GM12878 (cell line): ENCODE data around the gene MYB. TPM values are rescaled to one million over a fixed set of nuclear protein-coding genes. Genes with fewer than 3 reads are reported as not detected.
A peak's percentile ranks its signal among the peaks of the same experiment; 100 is the strongest.

ENCODE experiments used
- ATAC-seq: fragments of 200-7000 bp; cut with Tn5 transposase; 3 replicates; pipeline ENCODE4 v1.9.1; 2020; ENCODE audit warnings: mild to moderate bottlenecking, moderate library complexity
- BruUV-seq: library from RNA; stranded (reverse); fragments of 400-500 nt; replicated peaks from 2 replicates; lab custom pipeline; 2021; lab: Mats Ljungman, UMichigan
- CTCF ChIA-PET: fragments of 300-600 bp; sonication (Branson Sonifier 250); formaldehyde crosslinking; extraction: SDS; loops from one replicate; lab custom pipeline; 2021; ENCODE audit warnings: inconsistent platforms; lab: Yijun Ruan, JAX
- POLR2A ChIA-PET: fragments of 350-600 bp; formaldehyde crosslinking; extraction: SDS; loops from one replicate; lab custom pipeline; 2021; ENCODE audit warnings: inconsistent platforms; lab: Charles Lee
- RAD21 ChIA-PET: fragments of 300-600 bp; sonication (Branson Sonifier 250); formaldehyde crosslinking; loops from one replicate; lab custom pipeline; 2023; ENCODE audit warnings: antibody characterized with exemption; ENCODE audit not compliant: unreplicated experiment; lab: Charles Lee
- SMC1A ChIA-PET: fragments of 300-600 bp; sonication (Branson Sonifier 250); formaldehyde crosslinking; loops from one replicate; lab custom pipeline; 2023; ENCODE audit not compliant: unreplicated experiment, uncharacterized antibody; lab: Charles Lee
- DNase-seq: peaks from one replicate; pipeline ENCODE4 v3.0.0-alpha.2; 2011; ENCODE audit warnings: low read depth, low spot score
- FAIRE-seq: peaks from 3 replicates; lab custom pipeline; 2011; peaks lifted over from hg19 to GRCh38; lab: Jason Lieb, UNC
- H2AFZ ChIP-seq: 2 replicates; pipeline ENCODE4 v1.6.0; 2011; ENCODE audit warnings: low read depth, low read length, control low read depth; ENCODE audit not compliant: control insufficient read depth
- H3K27ac ChIP-seq: 2 replicates; pipeline ENCODE4 v1.5.1; 2011; ENCODE audit warnings: control low read depth; ENCODE audit not compliant: control insufficient read depth, insufficient read depth
- H3K27me3 ChIP-seq, 2 experiments: replicated peaks in 1 of 2; 2 replicates each; pipeline versions ENCODE4 v1.6.0 to v1.6.1; 2011; ENCODE audit warnings: low read length in 1 of 2; ENCODE audit not compliant: control insufficient read depth in 2 of 2, insufficient read depth in 2 of 2
- H3K36me3 ChIP-seq, 2 experiments: 2 replicates each; pipeline ENCODE4 v1.5.1; 2011; ENCODE audit warnings: low read length in 1 of 2; ENCODE audit not compliant: control insufficient read depth in 2 of 2, insufficient read depth in 2 of 2
- H3K4me1 ChIP-seq: 2 replicates; pipeline ENCODE4 v1.6.1; 2011; ENCODE audit warnings: mild to moderate bottlenecking, low read length, moderate library complexity, mixed read lengths; ENCODE audit not compliant: control insufficient read depth, insufficient read depth
- H3K4me2 ChIP-seq: 2 replicates; pipeline ENCODE4 v1.6.0; 2011; ENCODE audit warnings: control low read depth; ENCODE audit not compliant: control insufficient read depth, insufficient read depth
- H3K4me3 ChIP-seq: fragments of 200-600 bp; sonication (generic); 2 replicates; pipeline ENCODE4 v1.5.1; 2016
- H3K79me2 ChIP-seq: 2 replicates; pipeline ENCODE4 v1.6.0; 2011; ENCODE audit warnings: low read length; ENCODE audit not compliant: control insufficient read depth, insufficient read depth
- H3K9ac ChIP-seq: 2 replicates; pipeline ENCODE4 v1.8.0; 2011; ENCODE audit warnings: low read length, control low read depth, mixed read lengths; ENCODE audit not compliant: control insufficient read depth, insufficient read depth
- H3K9me3 ChIP-seq: replicated peaks from 3 replicates; pipeline ENCODE4 v1.5.1; 2011; ENCODE audit warnings: mild to moderate bottlenecking, low read length; ENCODE audit not compliant: control insufficient read depth, insufficient read depth
- H4K20me1 ChIP-seq: 2 replicates; pipeline ENCODE4 v1.6.0; 2011; ENCODE audit not compliant: control insufficient read depth, insufficient read depth
- BACH1 ChIP-seq: fragments of 450-650 bp; IDR thresholded peaks from 2 replicates; pipeline ENCODE4 v1.6.1; 2017; ENCODE audit warnings: mild to moderate bottlenecking, borderline replicate concordance
- CREB1 ChIP-seq: IDR thresholded peaks from 2 replicates; pipeline ENCODE4 v1.6.1; 2012; ENCODE audit warnings: low read depth, mild to moderate bottlenecking, inconsistent platforms
- KDM1A ChIP-seq: fragments of 200-600 bp; sonication (generic); IDR thresholded peaks from 2 replicates; pipeline ENCODE4 v1.6.1; 2016; ENCODE audit warnings: borderline replicate concordance
- MTA2 ChIP-seq: fragments of 450-650 bp; IDR thresholded peaks from 2 replicates; pipeline ENCODE4 v1.6.1; 2016; ENCODE audit warnings: low read depth, mild to moderate bottlenecking, moderate library complexity
- NR2C1 ChIP-seq: fragments of 450-650 bp; IDR thresholded peaks from 2 replicates; pipeline ENCODE4 v1.6.1; 2017; ENCODE audit warnings: antibody characterized with exemption, mild to moderate bottlenecking, moderate library complexity
- NR2C2 ChIP-seq: IDR thresholded peaks from 2 replicates; pipeline ENCODE4 v1.6.1; 2011; ENCODE audit warnings: borderline replicate concordance, low read depth; ENCODE audit not compliant: control insufficient read depth, insufficient read length
- NRF1 ChIP-seq: conservative IDR thresholded peaks from 2 replicates; pipeline ENCODE4 v1.6.1; 2011; ENCODE audit warnings: mild to moderate bottlenecking, low read depth, low read length, improper control_type of control experiment
- SMC3 ChIP-seq: IDR thresholded peaks from 2 replicates; pipeline ENCODE4 v1.6.1; 2011; ENCODE audit warnings: low read length, improper control_type of control experiment, borderline replicate concordance
- TAF1 ChIP-seq: IDR thresholded peaks from 2 replicates; pipeline ENCODE4 v1.6.1; 2011; ENCODE audit warnings: mild to moderate bottlenecking, low read depth, low read length, borderline replicate concordance
- ZNF24 ChIP-seq: fragments of 450-650 bp; IDR thresholded peaks from 2 replicates; pipeline ENCODE4 v1.6.1; 2017; ENCODE audit warnings: antibody characterized with exemption, mild to moderate bottlenecking
- WGBS: methylation state at CpG from one replicate; pipeline ENCODE4 v1.1.6; 2016; ENCODE audit warnings: low lambda C conversion rate; ENCODE audit not compliant: insufficient replicate concordance, insufficient coverage; ENCODE audit errors: missing lambda C conversion rate; 5-methylcytosine and 5-hydroxymethylcytosine counted together
- in situ Hi-C: fragments of 300-500 bp; cut with MboI; formaldehyde crosslinking; loops from 9 replicates; pipeline ENCODE4 v1.14.3; 2018; ENCODE audit warnings: mixed read lengths
- intact Hi-C: fragments of 100-400 bp; cut with micrococcal nuclease; formaldehyde crosslinking; loops from one replicate; pipeline ENCODE4 v1.14.2; 2022; ENCODE audit not compliant: unreplicated experiment
- polyA plus RNA-seq, 11 experiments: library from polyadenylated mRNA; depleted of rRNA in 4 of 11; unstranded in 6 of 11; stranded (reverse) in 5 of 11; fragments of >200 nt; fragmentation: Nextera tagmentation in 4 of 11; fragmentation: Illumina TruSeq in 1 of 11; extraction: Ambion mirVana in 4 of 11; extraction: Trizol in 1 of 11; gene quantifications; 1 replicate in 1 of 11; 2 replicates in 10 of 11; pipeline versions ENCODE4 v1.2.1 to v1.2.3, GENCODE V29; 2011 to 2016; ENCODE audit warnings: inconsistent platforms in 2 of 11, missing spikeins in 2 of 11, low read depth in 1 of 11
- total RNA-seq, 4 experiments: library from RNA; depleted of rRNA in 3 of 4; stranded (reverse); fragments of >200 nt in 3 of 4; fragmentation: Illumina TruSeq in 1 of 4; extraction: Trizol in 1 of 4; gene quantifications; 2 replicates each; pipeline versions ENCODE4 v1.2.1 to v1.2.3, GENCODE V29; 2013 to 2021
- TF ChIP-seq, protein P1 (sequence below): IDR thresholded peaks from 2 replicates; pipeline ENCODE4 v1.6.1; 2012; ENCODE audit warnings: low read depth, low read length, improper control_type of control experiment
- TF ChIP-seq, protein P2 (sequence below): fragments of 450-650 bp; IDR thresholded peaks from 2 replicates; pipeline ENCODE4 v1.6.1; 2016; ENCODE audit warnings: mild to moderate bottlenecking
- TF ChIP-seq, protein P3 (sequence below): fragments of 450-650 bp; IDR thresholded peaks from 2 replicates; pipeline ENCODE4 v1.6.1; 2017; ENCODE audit warnings: borderline replicate concordance
- TF ChIP-seq, protein P4 (sequence below): fragments of 450-650 bp; IDR thresholded peaks from 2 replicates; pipeline ENCODE4 v1.6.1; 2014; ENCODE audit warnings: mild to moderate bottlenecking
- TF ChIP-seq, protein P5 (sequence below), 3 experiments: IDR thresholded peaks in 2 of 3; conservative IDR thresholded peaks in 1 of 3; 2 replicates each; pipeline ENCODE4 v1.5.1; 2011; ENCODE audit warnings: low read depth in 3 of 3, low read length in 3 of 3, mild to moderate bottlenecking in 3 of 3, control low read depth in 2 of 3, moderate library complexity in 2 of 3, inconsistent platforms in 1 of 3, mixed read lengths in 1 of 3; ENCODE audit not compliant: control insufficient read depth in 2 of 3, insufficient read depth in 1 of 3; ENCODE audit errors: extremely low read depth in 1 of 3

The MYB gene
- total and polyA plus RNA-seq, 10 of the 15 experiments (the other 5 are each of a cell fraction or from before 2014, with no cell fraction given) = 7.0 to 29.8 (median 21.5) TPM

DNA sequence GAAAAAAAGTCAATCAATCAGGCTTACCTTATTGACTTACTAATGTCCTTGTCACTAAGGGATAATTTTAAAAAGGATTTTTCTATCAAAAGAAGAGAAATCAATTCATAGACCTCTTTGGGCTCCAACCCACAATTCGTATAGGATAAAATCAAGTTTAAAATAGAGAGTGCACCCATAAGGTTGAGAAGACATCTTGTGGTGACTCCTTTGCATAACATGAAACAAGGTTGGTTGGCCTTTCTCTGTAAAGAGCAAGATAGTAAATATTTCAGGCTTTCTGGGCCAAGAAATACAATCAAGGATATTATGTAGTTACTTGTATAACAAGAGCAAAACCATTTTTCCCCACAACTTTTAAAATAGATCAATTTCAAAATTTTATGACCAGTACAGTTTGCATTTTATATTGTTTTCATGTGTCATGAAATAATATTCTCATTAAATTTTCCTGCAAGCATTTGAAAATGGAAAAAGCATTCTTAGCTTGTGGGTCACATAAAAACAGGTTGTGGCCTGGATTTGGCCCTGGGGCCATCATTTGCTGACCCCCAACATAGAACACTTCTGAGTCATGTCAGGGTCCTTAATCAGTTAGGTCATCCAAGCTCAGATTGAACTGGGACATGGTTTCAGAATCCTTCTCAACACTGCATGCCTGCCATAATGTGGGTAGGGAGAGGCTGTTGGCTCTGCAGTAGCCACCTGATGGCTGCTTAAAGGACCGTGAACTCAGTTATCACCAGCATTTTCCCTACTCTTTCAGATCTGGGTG is 76.7 kb downstream of the MYB start:
- POLR2A ChIA-PET = interaction anchor here (0.6 to 1.8 kb wide), 2 partner anchors 9 to 27 kb away, joined by 3 read pairs; no protein-coding TSS in a partner anchor
- FAIRE-seq (no peak), ATAC-seq (peak; percentile 54), DNase-seq (no peak)
- RAD21 ChIA-PET = interaction anchor here (1.4 kb wide), 1 partner anchor 10 kb away, joined by 3 read pairs; no protein-coding TSS in a partner anchor
- no peaks in the 10 kb centered on the region for H3K36me3 ChIP-seq
- no peaks in the 10 kb centered on the region; a peak in 2 of 4 replicates for H3K27me3 ChIP-seq
- no peak overlapping the region for H3K4me3 ChIP-seq
- in situ Hi-C loops = no loop called here
- H3K9me3 ChIP-seq = no peaks in the 10 kb centered on the region
- CTCF ChIA-PET = interaction anchor here (0.9 to 3.7 kb wide), 8 partner anchors 11 to 180 kb away, joined by 3 to 14 read pairs (median 4); no protein-coding TSS in a partner anchor
- no peaks in the 10 kb centered on the region for H3K4me1 ChIP-seq
- H2AFZ ChIP-seq = no peak overlapping the region
- H3K27ac ChIP-seq = no peak overlapping the region
- H3K9ac ChIP-seq = no peak overlapping the region
- no peak overlapping the region for H3K4me2 ChIP-seq
- WGBS = 66% methylated on average over 2 of the region's 2 CpGs
- intact Hi-C loops = no loop called here
- no peaks in the 10 kb centered on the region for H4K20me1 ChIP-seq
- SMC1A ChIA-PET = interaction anchor here (0.8 to 1.7 kb wide), 9 partner anchors 10 to 141 kb away, joined by 3 to 6 read pairs (median 4); no protein-coding TSS in a partner anchor
- H3K79me2 ChIP-seq = no peaks in the 10 kb centered on the region
- BruUV-seq = no TSS peak
- TF ChIP-seq, protein P1, sequence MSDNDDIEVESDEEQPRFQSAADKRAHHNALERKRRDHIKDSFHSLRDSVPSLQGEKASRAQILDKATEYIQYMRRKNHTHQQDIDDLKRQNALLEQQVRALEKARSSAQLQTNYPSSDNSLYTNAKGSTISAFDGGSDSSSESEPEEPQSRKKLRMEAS = no peak
- TF ChIP-seq TAF1 (no peak), BACH1 (no peak), NR2C1 (no peak), CREB1 (no peak), KDM1A (no peak), NRF1 (no peak), MTA2 (no peak), SMC3 (peak; percentile 14; the same call in 1 of the 2 replicates), NR2C2 (no peak), ZNF24 (no peak)
- TF ChIP-seq, protein P2, sequence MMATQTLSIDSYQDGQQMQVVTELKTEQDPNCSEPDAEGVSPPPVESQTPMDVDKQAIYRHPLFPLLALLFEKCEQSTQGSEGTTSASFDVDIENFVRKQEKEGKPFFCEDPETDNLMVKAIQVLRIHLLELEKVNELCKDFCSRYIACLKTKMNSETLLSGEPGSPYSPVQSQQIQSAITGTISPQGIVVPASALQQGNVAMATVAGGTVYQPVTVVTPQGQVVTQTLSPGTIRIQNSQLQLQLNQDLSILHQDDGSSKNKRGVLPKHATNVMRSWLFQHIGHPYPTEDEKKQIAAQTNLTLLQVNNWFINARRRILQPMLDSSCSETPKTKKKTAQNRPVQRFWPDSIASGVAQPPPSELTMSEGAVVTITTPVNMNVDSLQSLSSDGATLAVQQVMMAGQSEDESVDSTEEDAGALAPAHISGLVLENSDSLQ = no peak
- TF ChIP-seq, protein P3, sequence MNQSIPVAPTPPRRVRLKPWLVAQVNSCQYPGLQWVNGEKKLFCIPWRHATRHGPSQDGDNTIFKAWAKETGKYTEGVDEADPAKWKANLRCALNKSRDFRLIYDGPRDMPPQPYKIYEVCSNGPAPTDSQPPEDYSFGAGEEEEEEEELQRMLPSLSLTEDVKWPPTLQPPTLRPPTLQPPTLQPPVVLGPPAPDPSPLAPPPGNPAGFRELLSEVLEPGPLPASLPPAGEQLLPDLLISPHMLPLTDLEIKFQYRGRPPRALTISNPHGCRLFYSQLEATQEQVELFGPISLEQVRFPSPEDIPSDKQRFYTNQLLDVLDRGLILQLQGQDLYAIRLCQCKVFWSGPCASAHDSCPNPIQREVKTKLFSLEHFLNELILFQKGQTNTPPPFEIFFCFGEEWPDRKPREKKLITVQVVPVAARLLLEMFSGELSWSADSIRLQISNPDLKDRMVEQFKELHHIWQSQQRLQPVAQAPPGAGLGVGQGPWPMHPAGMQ = no peak
- TF ChIP-seq, protein P4, sequence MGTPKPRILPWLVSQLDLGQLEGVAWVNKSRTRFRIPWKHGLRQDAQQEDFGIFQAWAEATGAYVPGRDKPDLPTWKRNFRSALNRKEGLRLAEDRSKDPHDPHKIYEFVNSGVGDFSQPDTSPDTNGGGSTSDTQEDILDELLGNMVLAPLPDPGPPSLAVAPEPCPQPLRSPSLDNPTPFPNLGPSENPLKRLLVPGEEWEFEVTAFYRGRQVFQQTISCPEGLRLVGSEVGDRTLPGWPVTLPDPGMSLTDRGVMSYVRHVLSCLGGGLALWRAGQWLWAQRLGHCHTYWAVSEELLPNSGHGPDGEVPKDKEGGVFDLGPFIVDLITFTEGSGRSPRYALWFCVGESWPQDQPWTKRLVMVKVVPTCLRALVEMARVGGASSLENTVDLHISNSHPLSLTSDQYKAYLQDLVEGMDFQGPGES = no peak
- TF ChIP-seq, protein P5, sequence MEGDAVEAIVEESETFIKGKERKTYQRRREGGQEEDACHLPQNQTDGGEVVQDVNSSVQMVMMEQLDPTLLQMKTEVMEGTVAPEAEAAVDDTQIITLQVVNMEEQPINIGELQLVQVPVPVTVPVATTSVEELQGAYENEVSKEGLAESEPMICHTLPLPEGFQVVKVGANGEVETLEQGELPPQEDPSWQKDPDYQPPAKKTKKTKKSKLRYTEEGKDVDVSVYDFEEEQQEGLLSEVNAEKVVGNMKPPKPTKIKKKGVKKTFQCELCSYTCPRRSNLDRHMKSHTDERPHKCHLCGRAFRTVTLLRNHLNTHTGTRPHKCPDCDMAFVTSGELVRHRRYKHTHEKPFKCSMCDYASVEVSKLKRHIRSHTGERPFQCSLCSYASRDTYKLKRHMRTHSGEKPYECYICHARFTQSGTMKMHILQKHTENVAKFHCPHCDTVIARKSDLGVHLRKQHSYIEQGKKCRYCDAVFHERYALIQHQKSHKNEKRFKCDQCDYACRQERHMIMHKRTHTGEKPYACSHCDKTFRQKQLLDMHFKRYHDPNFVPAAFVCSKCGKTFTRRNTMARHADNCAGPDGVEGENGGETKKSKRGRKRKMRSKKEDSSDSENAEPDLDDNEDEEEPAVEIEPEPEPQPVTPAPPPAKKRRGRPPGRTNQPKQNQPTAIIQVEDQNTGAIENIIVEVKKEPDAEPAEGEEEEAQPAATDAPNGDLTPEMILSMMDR (IDR thresholded peaks at IDR 0.05 in 2 of 3, conservative IDR thresholded peaks at IDR 0.05 in 1 of 3; ENCODE audit: control insufficient read depth in 2 of 3, extremely low read depth in 1 of 3, insufficient read depth in 1 of 3, low read depth in 3 of 3, low read length in 3 of 3) = peak in 2 of 3 experiments; percentile 19 to 30; a peak in 3 of 6 replicates
